ENCODE data around the gene SEC11A.

SEC11A gene

GRCh38 chr15:84633311-84634227, 82.4 kb downstream of the SEC11A start:
- Histone ChIP-seq H2BK15ac (ENCODE audit: low read length) (no peak overlapping the region), H3K4me1 (ENCODE audit: control insufficient read depth in 2 of 2, insufficient read depth in 1 of 2, low read depth in 1 of 2, low read length in 2 of 2) (peaks cover 4 to 17% of the 10 kb centered on the region in 2 donors), H3K4me3 (ENCODE audit: low read length in 2 of 2) (peak overlapping the region; percentile 55 to 83), H3K14ac (ENCODE audit: low read length) (peak overlapping the region; percentile 47), H2BK120ac (ENCODE audit: low read depth, low read length) (no peak overlapping the region), H2BK12ac (ENCODE audit: low read length) (peak overlapping the region; percentile 36), H3K4me2 (ENCODE audit: insufficient read depth, low read length, poor library complexity, severe bottlenecking) (peak overlapping the region; percentile 91), H2AFZ (ENCODE audit: low read length) (peak overlapping the region; percentile 92), H2AK5ac (ENCODE audit: low read depth, low read length) (no peak overlapping the region), H4K91ac (ENCODE audit: low read depth, low read length, poor library complexity) (no peak overlapping the region), H3K79me1 (ENCODE audit: low read depth, low read length) (no peaks in the 10 kb centered on the region), H3K36me3 (replicated peaks in 1 of 2; ENCODE audit: control insufficient read depth in 2 of 2, insufficient read depth in 2 of 2, low read length in 2 of 2) (peaks cover 0 to 27% of the 10 kb centered on the region in 2 donors), H4K8ac (ENCODE audit: low read depth, low read length) (no peak overlapping the region), H3K27me3 (ENCODE audit: control insufficient read depth in 3 of 3, insufficient read depth in 3 of 3, low read depth in 1 of 3, low read length in 3 of 3) (peaks cover 0 to 26% (median 4%) of the 10 kb centered on the region in 3 experiments), H3K9ac (ENCODE audit: low read depth, low read length, poor library complexity) (peak overlapping the region; percentile 87), H2BK5ac (ENCODE audit: low read length) (no peak overlapping the region), H3K23ac (ENCODE audit: low read depth, low read length, poor library complexity) (peak overlapping the region; percentile 70), H3K18ac (ENCODE audit: low read length) (peak overlapping the region; percentile 54), H3K27ac (replicated peaks; ENCODE audit: low read length) (no peak overlapping the region), H3K4ac (ENCODE audit: low read length) (no peak overlapping the region), H3K9me3 (replicated peaks in 1 of 2; ENCODE audit: control insufficient read depth in 2 of 2, insufficient read depth in 1 of 2, low read depth in 1 of 2, low read length in 2 of 2) (no peaks in the 10 kb centered on the region)
- WGBS, 2 donors (ENCODE audit: extremely low coverage in 2 of 2, insufficient read length in 2 of 2, insufficient replicate concordance in 1 of 2): no CpG with 5 or more reads among the region's 105 CpGs
- DNase-seq (ENCODE audit: low spot score): peak; percentile 59

- H3K27ac ChIP-seq (replicated peaks; ENCODE audit: low read length): no peak overlapping the region
- H3K36me3 ChIP-seq (replicated peaks in 1 of 2; ENCODE audit: control insufficient read depth in 2 of 2, insufficient read depth in 2 of 2, low read length in 2 of 2): peaks cover 0 to 13% of the 10 kb centered on the region in 2 donors
- H2AK5ac ChIP-seq (ENCODE audit: low read depth, low read length): no peak overlapping the region
- DNase-seq (ENCODE audit: low spot score): no peak
- peak overlapping the region; percentile 89 for H3K4me2 ChIP-seq (ENCODE audit: insufficient read depth, low read length, poor library complexity, severe bottlenecking)
- no peak overlapping the region for H4K91ac ChIP-seq (ENCODE audit: low read depth, low read length, poor library complexity)
- WGBS, 2 donors (ENCODE audit: extremely low coverage in 2 of 2, insufficient read length in 2 of 2, insufficient replicate concordance in 1 of 2): no CpG with 5 or more reads among the region's 7 CpGs
- H3K4me1 ChIP-seq (ENCODE audit: control insufficient read depth in 2 of 2, insufficient read depth in 1 of 2, low read depth in 1 of 2, low read length in 2 of 2): peaks cover 4 to 17% of the 10 kb centered on the region in 2 donors
- no peaks in the 10 kb centered on the region for H3K9me3 ChIP-seq (replicated peaks in 1 of 2; ENCODE audit: control insufficient read depth in 2 of 2, insufficient read depth in 1 of 2, low read depth in 1 of 2, low read length in 2 of 2)
- no peak overlapping the region for H2BK15ac ChIP-seq (ENCODE audit: low read length)
- H3K23ac ChIP-seq (ENCODE audit: low read depth, low read length, poor library complexity): no peak overlapping the region
- no peak overlapping the region for H2BK5ac ChIP-seq (ENCODE audit: low read length)
- peak overlapping the region; percentile 72 to 82 for H3K4me3 ChIP-seq (ENCODE audit: low read length in 2 of 2)
- no peak overlapping the region for H3K14ac ChIP-seq (ENCODE audit: low read length)
- no peak overlapping the region for H3K4ac ChIP-seq (ENCODE audit: low read length)
- H3K18ac ChIP-seq (ENCODE audit: low read length): peak overlapping the region; percentile 76
- H2BK12ac ChIP-seq (ENCODE audit: low read length): no peak overlapping the region
- peaks cover 0 to 26% (median 4%) of the 10 kb centered on the region in 3 experiments for H3K27me3 ChIP-seq (ENCODE audit: control insufficient read depth in 3 of 3, insufficient read depth in 3 of 3, low read depth in 1 of 3, low read length in 3 of 3)
- H3K79me1 ChIP-seq (ENCODE audit: low read depth, low read length): no peaks in the 10 kb centered on the region
- H3K9ac ChIP-seq (ENCODE audit: low read depth, low read length, poor library complexity): no peak overlapping the region
- H2BK120ac ChIP-seq (ENCODE audit: low read depth, low read length): no peak overlapping the region
- no peak overlapping the region for H4K8ac ChIP-seq (ENCODE audit: low read depth, low read length)
- H2AFZ ChIP-seq (ENCODE audit: low read length): peak overlapping the region; percentile 91
These were observed 84.2 kb downstream of the SEC11A start for GRCh38 chr15:84631706-84632272.

- Histone ChIP-seq H3K36me3 (replicated peaks in 1 of 2; ENCODE audit: control insufficient read depth in 2 of 2, insufficient read depth in 2 of 2, low read length in 2 of 2) (peaks cover 0 to 2% of the 10 kb centered on the region in 2 donors), H3K27me3 (ENCODE audit: control insufficient read depth in 3 of 3, insufficient read depth in 3 of 3, low read depth in 1 of 3, low read length in 3 of 3) (peaks cover 0 to 19% (median 4%) of the 10 kb centered on the region in 3 experiments), H3K4me2 (ENCODE audit: insufficient read depth, low read length, poor library complexity, severe bottlenecking) (no peak overlapping the region), H2BK15ac (ENCODE audit: low read length) (no peak overlapping the region), H2AFZ (ENCODE audit: low read length) (no peak overlapping the region), H2BK120ac (ENCODE audit: low read depth, low read length) (no peak overlapping the region), H3K23ac (ENCODE audit: low read depth, low read length, poor library complexity) (no peak overlapping the region), H3K4me3 (ENCODE audit: low read length in 2 of 2) (no peak overlapping the region), H3K79me1 (ENCODE audit: low read depth, low read length) (no peaks in the 10 kb centered on the region), H3K9me3 (replicated peaks in 1 of 2; ENCODE audit: control insufficient read depth in 2 of 2, insufficient read depth in 1 of 2, low read depth in 1 of 2, low read length in 2 of 2) (peaks cover 0 to 1% of the 10 kb centered on the region in 2 donors), H3K14ac (ENCODE audit: low read length) (no peak overlapping the region), H2BK12ac (ENCODE audit: low read length) (no peak overlapping the region), H3K9ac (ENCODE audit: low read depth, low read length, poor library complexity) (no peak overlapping the region), H2AK5ac (ENCODE audit: low read depth, low read length) (no peak overlapping the region), H3K27ac (replicated peaks; ENCODE audit: low read length) (no peak overlapping the region), H4K91ac (ENCODE audit: low read depth, low read length, poor library complexity) (no peak overlapping the region), H3K18ac (ENCODE audit: low read length) (no peak overlapping the region), H3K4ac (ENCODE audit: low read length) (no peak overlapping the region), H2BK5ac (ENCODE audit: low read length) (no peak overlapping the region), H4K8ac (ENCODE audit: low read depth, low read length) (no peak overlapping the region), H3K4me1 (ENCODE audit: control insufficient read depth in 2 of 2, insufficient read depth in 1 of 2, low read depth in 1 of 2, low read length in 2 of 2) (peaks cover 4 to 12% of the 10 kb centered on the region in 2 donors)
- WGBS, 2 donors (ENCODE audit: extremely low coverage in 2 of 2, insufficient read length in 2 of 2, insufficient replicate concordance in 1 of 2): no CpG with 5 or more reads among the region's 9 CpGs
- no peak for DNase-seq (ENCODE audit: low spot score)
These were observed 86.9 kb downstream of the SEC11A start for GRCh38 chr15:84629033-84629432.

- Histone ChIP-seq H3K9ac (ENCODE audit: low read depth, low read length, poor library complexity) (no peak overlapping the region), H3K4me1 (ENCODE audit: control insufficient read depth in 2 of 2, insufficient read depth in 1 of 2, low read depth in 1 of 2, low read length in 2 of 2) (no peaks in the 10 kb centered on the region), H3K27me3 (ENCODE audit: control insufficient read depth in 3 of 3, insufficient read depth in 3 of 3, low read depth in 1 of 3, low read length in 3 of 3) (no peaks in the 10 kb centered on the region), H3K18ac (ENCODE audit: low read length) (no peak overlapping the region), H2BK15ac (ENCODE audit: low read length) (no peak overlapping the region), H3K9me3 (replicated peaks in 1 of 2; ENCODE audit: control insufficient read depth in 2 of 2, insufficient read depth in 1 of 2, low read depth in 1 of 2, low read length in 2 of 2) (peaks cover 27 to 28% of the 10 kb centered on the region in 2 donors), H2BK12ac (ENCODE audit: low read length) (no peak overlapping the region), H3K4me3 (ENCODE audit: low read length in 2 of 2) (no peak overlapping the region), H3K14ac (ENCODE audit: low read length) (no peak overlapping the region), H3K4ac (ENCODE audit: low read length) (no peak overlapping the region), H2AK5ac (ENCODE audit: low read depth, low read length) (no peak overlapping the region), H4K91ac (ENCODE audit: low read depth, low read length, poor library complexity) (no peak overlapping the region), H3K27ac (replicated peaks; ENCODE audit: low read length) (no peak overlapping the region), H3K36me3 (replicated peaks in 1 of 2; ENCODE audit: control insufficient read depth in 2 of 2, insufficient read depth in 2 of 2, low read length in 2 of 2) (peaks cover 26 to 35% of the 10 kb centered on the region in 2 donors), H2AFZ (ENCODE audit: low read length) (no peak overlapping the region), H4K8ac (ENCODE audit: low read depth, low read length) (no peak overlapping the region), H3K4me2 (ENCODE audit: insufficient read depth, low read length, poor library complexity, severe bottlenecking) (no peak overlapping the region), H3K79me1 (ENCODE audit: low read depth, low read length) (no peaks in the 10 kb centered on the region), H2BK120ac (ENCODE audit: low read depth, low read length) (no peak overlapping the region), H2BK5ac (ENCODE audit: low read length) (no peak overlapping the region), H3K23ac (ENCODE audit: low read depth, low read length, poor library complexity) (no peak overlapping the region)
- WGBS, 2 donors (ENCODE audit: extremely low coverage in 2 of 2, insufficient read length in 2 of 2, insufficient replicate concordance in 1 of 2): no CpG with 5 or more reads among the region's 2 CpGs
- no peak for DNase-seq (ENCODE audit: low spot score)
These were observed 90.8 kb downstream of the SEC11A start for GRCh38 chr15:84625123-84625522.
